ENCODE data around the gene CDC42BPA. TPM values are rescaled to one million over a fixed set of nuclear protein-coding genes. Genes with fewer than 3 reads are reported as not detected.

Gene CDC42BPA
- total and polyA plus RNA-seq, 2 of the 13 experiments (the other 11 are each of a cell fraction or from before 2014, with no cell fraction given), result 6.5 to 16.0 TPM

DNA sequence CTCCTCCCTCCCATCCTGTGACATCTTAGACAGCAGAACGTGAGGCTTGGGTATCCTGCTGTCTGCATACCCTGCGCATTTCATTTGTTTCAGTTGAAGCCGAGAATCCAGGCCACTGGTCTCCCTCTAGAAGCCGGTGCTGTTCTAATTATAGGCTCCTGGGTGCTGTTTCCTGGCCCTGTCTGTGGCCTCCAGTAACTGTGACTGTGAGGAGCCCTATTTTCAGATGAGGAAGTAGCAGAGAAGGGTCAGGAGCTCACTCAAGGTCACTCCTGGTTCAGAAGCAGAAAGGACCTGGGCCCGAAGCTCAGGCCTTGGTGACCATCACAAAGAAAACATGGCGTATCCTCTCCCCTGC is 354.2 kb downstream of the CDC42BPA start:
- BruUV-seq (replicated peaks), result no TSS peak
- H3K36me3 ChIP-seq (replicated peaks in 1 of 2; ENCODE audit: control insufficient read depth in 1 of 2, insufficient read depth in 2 of 2, low read length in 2 of 2), result peaks cover 17 to 46% of the 10 kb centered on the region in 2 experiments; a peak in 4 of 5 replicates
- CTCF ChIA-PET (ENCODE audit: low intra/inter-chr PET ratio, low total read pairs), result no interaction called here
- H3K27me3 ChIP-seq (ENCODE audit: control insufficient read depth in 1 of 2, insufficient read depth in 2 of 2, low read length in 2 of 2), result no peaks in the 10 kb centered on the region
- DNase-seq (ENCODE audit: low spot score) (no peak), FAIRE-seq (no peak), ATAC-seq (no peak)
- no peak overlapping the region for H3K27ac ChIP-seq (ENCODE audit: extremely low read length, insufficient read depth, low read length)
- H3K9ac ChIP-seq (ENCODE audit: insufficient read depth, low read depth, low read length), result no peak overlapping the region
- intact Hi-C loops (cut with micrococcal nuclease; ENCODE audit: unreplicated experiment) (no loop called here), in situ Hi-C loops (cut with HindIII; ENCODE audit: extremely low pct_ligation_motif_present, low pct_unique_long_range_greater_than_20kb) (no loop called here)
- H3K4me3 ChIP-seq (replicated peaks in 1 of 3; ENCODE audit: insufficient read depth in 1 of 3, low read depth in 2 of 3, low read length in 3 of 3), result no peak overlapping the region
- no peaks in the 10 kb centered on the region for H3K9me3 ChIP-seq (ENCODE audit: low read length)
- H3K79me2 ChIP-seq (ENCODE audit: insufficient read depth, low read length), result peaks cover 49% of the 10 kb centered on the region
- H4K20me1 ChIP-seq (ENCODE audit: insufficient read depth, low read length), result peaks cover 59% of the 10 kb centered on the region; the same call in 1 of the 2 replicates
- POLR2A ChIA-PET, result no interaction called here
- no peak overlapping the region for H3K4me2 ChIP-seq (ENCODE audit: low read depth, low read length)
- WGBS (ENCODE audit: low lambda C conversion rate), result 98% methylated on average over 4 of the region's 6 CpGs
- no peak overlapping the region for H2AFZ ChIP-seq (ENCODE audit: low read length)
- H3K4me1 ChIP-seq (ENCODE audit: insufficient read depth, low read length), result peaks cover 24% of the 10 kb centered on the region
- TF ChIP-seq KLF13 (CRISPR knock-in tag; IDR thresholded peaks at IDR 0.05) (no peak), NONO (IDR thresholded peaks at IDR 0.05) (no peak), NONO (CRISPR knock-in tag; conservative IDR thresholded peaks at IDR 0.05) (0 out of 2 replicates have a peak, but pooled peaks have one; percentile 22)

DNA sequence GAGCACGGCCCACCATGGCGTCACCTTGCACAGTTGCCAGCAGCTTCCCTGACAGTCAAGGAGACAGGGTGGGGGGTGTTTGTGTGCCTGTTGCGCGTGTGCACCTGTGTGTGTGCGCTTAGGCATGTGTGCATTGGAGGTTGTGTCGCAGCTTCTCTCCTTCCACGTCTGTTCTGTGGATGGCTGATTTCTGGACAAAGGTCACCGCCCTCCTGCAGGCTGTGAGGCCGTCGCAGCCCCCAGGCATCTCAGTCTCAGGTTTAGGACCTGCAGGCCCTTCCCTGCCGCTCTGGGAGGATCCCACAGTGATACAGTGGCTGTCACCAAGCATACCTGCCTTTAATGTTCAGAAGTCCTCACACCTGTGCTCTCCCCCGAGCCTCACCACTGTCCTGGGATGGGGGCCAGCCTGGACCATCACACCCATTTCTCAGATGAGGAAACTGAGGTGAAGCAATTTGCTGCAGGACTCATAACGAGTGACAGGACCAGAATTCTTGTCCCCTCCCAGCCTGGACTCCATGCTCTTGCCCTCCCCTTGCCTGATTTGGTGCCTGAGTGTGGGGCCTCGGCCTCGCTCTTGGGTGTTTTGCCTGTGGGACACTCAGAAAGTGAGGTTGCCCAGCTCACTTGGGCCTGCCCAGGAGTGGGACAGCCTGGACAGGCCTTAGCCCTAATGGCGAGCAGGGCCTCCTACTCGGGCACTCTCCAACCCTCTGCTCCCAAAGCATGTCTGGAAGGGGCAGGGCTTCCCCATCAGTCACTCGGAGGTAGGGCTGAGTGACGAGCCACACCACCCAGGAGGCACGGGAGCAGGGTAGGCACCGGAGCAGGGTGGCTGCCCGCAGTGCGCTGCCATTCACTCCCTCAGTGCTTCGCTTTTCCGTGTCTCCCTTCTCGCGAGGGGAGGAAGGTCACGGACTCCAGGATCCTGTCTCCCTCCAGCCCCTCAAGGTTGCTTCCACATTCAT is 355.6 kb downstream of the CDC42BPA start:
- DNase-seq (ENCODE audit: low spot score) (no peak), FAIRE-seq (no peak), ATAC-seq (no peak)
- Histone ChIP-seq H3K9ac (ENCODE audit: insufficient read depth, low read depth, low read length) (no peak overlapping the region), H3K79me2 (ENCODE audit: insufficient read depth, low read length) (peaks cover 57% of the 10 kb centered on the region), H2AFZ (ENCODE audit: low read length) (no peak overlapping the region), H3K27me3 (ENCODE audit: control insufficient read depth in 1 of 2, insufficient read depth in 2 of 2, low read length in 2 of 2) (no peaks in the 10 kb centered on the region), H4K20me1 (ENCODE audit: insufficient read depth, low read length) (peaks cover 68% of the 10 kb centered on the region; the same call in 1 of the 2 replicates), H3K9me3 (ENCODE audit: low read length) (no peaks in the 10 kb centered on the region), H3K4me2 (ENCODE audit: low read depth, low read length) (no peak overlapping the region), H3K27ac (ENCODE audit: extremely low read length, insufficient read depth, low read length) (no peak overlapping the region), H3K4me1 (ENCODE audit: insufficient read depth, low read length) (peaks cover 16% of the 10 kb centered on the region), H3K36me3 (replicated peaks in 1 of 2; ENCODE audit: control insufficient read depth in 1 of 2, insufficient read depth in 2 of 2, low read length in 2 of 2) (peaks cover 19 to 50% of the 10 kb centered on the region in 2 experiments; a peak in 4 of 5 replicates), H3K4me3 (replicated peaks in 1 of 3; ENCODE audit: insufficient read depth in 1 of 3, low read depth in 2 of 3, low read length in 3 of 3) (no peak overlapping the region)
- 97% methylated on average over 10 of the region's 28 CpGs for WGBS (ENCODE audit: low lambda C conversion rate)
- intact Hi-C loops (cut with micrococcal nuclease; ENCODE audit: unreplicated experiment), result no loop called here
- POLR2A ChIA-PET, result no interaction called here
- CTCF ChIA-PET (ENCODE audit: low intra/inter-chr PET ratio, low total read pairs), result no interaction called here
- in situ Hi-C loops (cut with HindIII; ENCODE audit: extremely low pct_ligation_motif_present, low pct_unique_long_range_greater_than_20kb), result no loop called here
- no TSS peak for BruUV-seq (replicated peaks)
- TF ChIP-seq ZNF224 (CRISPR knock-in tag; IDR thresholded peaks at IDR 0.05) (no peak), ZIK1 (CRISPR knock-in tag; IDR thresholded peaks at IDR 0.05; ENCODE audit: borderline replicate concordance, low read depth) (no peak), ZNF432 (CRISPR knock-in tag; IDR thresholded peaks at IDR 0.05; ENCODE audit: borderline replicate concordance) (no peak), PRPF4 (IDR thresholded peaks at IDR 0.05; ENCODE audit: low read depth, low read length, poor library complexity, severe bottlenecking) (no peak), RXRA (CRISPR knock-in tag; IDR thresholded peaks at IDR 0.05) (no peak), HNRNPH1 (optimal IDR thresholded peaks at IDR 0.05; ENCODE audit: low read depth, low read length) (no peak), ZXDC (CRISPR knock-in tag; IDR thresholded peaks at IDR 0.05) (no peak), ZNF629 (CRISPR knock-in tag; conservative IDR thresholded peaks at IDR 0.05) (peak; percentile 91), RAD21 (CRISPR knock-in tag; IDR thresholded peaks at IDR 0.05) (no peak)
- TF ChIP-seq, protein P1, sequence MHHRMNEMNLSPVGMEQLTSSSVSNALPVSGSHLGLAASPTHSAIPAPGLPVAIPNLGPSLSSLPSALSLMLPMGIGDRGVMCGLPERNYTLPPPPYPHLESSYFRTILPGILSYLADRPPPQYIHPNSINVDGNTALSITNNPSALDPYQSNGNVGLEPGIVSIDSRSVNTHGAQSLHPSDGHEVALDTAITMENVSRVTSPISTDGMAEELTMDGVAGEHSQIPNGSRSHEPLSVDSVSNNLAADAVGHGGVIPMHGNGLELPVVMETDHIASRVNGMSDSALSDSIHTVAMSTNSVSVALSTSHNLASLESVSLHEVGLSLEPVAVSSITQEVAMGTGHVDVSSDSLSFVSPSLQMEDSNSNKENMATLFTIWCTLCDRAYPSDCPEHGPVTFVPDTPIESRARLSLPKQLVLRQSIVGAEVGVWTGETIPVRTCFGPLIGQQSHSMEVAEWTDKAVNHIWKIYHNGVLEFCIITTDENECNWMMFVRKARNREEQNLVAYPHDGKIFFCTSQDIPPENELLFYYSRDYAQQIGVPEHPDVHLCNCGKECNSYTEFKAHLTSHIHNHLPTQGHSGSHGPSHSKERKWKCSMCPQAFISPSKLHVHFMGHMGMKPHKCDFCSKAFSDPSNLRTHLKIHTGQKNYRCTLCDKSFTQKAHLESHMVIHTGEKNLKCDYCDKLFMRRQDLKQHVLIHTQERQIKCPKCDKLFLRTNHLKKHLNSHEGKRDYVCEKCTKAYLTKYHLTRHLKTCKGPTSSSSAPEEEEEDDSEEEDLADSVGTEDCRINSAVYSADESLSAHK (CRISPR knock-in tag; IDR thresholded peaks at IDR 0.05; ENCODE audit: borderline replicate concordance), result no peak
